GM18498 (cell line): ENCODE data around the gene GBX2.

Source experiments
- ATAC-seq: cut with Tn5 transposase; IDR thresholded peaks from one replicate; pipeline ENCODE4 v1.9.1; 2021; ENCODE audit warnings: mild to moderate bottlenecking, moderate library complexity; ENCODE audit not compliant: unreplicated experiment

Gene GBX2

DNA sequence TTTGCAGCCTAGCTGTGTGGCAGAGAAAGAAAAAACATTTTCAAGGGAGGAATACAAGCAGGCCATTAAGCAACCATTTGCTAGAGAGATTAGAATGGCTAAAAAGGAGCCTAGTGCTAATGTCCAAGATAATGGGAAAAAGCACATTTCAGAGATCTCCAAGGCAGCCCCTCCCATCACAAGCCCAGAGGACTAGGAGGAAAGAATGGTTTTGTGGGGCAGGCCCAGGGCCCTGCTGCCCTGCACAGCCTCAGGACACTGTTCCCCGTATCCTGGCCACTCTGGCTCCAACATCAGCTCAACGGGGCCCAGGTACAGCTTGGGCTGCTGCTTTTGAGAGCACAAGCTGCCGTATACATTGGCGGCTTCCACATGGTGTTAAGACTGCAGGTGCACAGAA, 16.5 kb upstream of the GBX2 start:
- ATAC-seq: no peak

DNA sequence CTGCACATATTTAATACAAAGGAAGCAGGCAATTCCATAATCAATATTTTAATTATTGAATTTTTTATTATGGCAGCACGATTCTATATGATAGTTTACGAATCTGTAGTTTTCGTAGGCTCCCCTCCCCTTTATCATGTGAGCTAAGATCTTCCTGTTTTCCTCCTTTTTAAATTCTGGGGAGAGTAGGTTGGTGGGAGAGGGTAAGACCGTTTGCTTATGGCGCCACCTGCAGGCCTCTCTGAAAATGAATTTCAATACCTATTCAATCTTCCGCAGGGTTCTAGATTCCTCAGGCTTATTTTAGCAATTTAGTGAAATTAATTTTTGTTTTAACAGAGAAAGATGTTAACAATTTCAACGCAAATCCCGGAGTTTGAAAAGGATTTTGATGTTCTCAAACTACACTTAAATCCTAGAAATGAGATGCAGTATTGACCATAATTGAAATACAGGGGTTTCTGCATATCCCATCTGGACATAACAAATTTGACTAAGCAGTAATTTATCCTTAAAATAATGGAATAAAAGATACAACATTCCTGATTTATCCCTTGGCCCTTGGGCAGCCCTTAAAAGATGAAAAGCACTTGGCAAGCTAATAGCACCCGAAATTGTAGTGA, 12.8 kb upstream of the GBX2 start:
- ATAC-seq: no peak

DNA sequence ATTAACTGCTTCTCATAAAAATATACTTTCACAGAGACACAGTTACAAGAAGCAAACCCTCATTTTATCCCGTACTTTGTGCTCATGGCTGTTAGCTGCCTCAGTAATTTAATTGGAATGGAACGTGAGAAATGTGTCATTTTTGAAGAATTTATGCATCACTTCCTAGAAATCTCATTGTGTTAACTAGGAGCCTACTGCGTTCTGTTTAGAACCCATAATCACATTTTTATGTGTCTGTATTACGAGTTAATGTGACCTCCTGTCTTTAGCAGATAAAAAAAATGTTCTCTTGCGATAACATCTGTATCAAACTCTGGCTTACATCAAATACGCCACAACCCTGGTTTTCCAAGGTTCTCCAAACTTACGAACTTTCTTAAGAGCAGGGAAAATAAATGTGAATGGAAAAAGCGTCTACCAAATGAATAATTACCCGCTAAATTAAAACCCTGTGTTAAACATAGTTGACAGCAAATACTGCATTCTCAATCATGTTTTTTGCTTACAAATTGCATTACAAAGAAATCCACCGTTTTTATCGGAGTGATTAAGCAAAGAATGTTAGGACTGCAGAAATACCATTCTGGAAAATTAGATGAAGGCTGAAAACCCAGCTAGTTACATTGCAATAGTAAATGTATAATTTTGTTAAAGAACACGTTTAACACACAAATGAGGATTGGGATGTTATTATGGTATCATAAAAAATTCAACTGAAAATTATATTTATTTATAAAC, 12.1 kb upstream of the GBX2 start:
- no peak for ATAC-seq

DNA sequence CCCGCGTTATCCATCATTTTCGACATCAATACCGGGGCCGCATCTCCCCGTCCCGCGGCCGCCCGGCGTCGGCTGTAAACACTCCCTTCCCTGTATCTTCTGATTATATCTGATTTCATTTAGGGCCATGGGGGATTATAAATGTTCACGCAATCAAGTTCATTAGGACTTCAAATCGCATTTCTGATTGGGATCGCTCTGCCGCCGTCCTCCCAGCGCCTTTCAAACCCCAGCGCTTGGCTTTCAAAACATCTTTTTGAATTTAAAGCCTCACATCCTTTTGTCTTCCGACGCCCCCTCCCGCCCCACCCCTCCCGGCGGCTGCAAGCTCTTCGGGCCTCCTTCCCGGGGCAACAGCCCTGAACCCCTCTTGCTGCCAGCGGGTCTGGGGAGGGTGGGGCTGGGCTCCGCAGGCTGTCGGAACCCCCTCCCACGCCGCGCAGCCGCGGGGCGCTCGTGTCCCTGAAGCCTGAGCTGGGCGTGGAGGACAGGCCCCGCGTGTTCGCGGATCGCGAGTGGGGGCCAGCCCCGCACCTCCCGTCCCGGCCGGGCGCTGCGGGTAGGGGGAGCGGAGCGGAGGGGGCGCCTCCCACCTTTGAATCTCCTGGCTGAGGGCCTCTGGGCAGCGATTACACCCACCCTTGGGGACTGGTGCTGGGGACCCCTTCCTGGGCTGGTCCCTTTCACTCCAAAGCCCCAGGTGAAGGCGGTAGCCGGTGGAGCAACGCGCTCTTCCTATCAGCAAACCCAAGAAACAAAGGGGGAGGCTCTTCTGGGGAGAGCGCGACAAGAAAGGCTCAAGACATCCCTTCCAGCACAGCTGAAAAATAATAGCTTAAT, 11.3 kb upstream of the GBX2 start:
- ATAC-seq: no peak

DNA sequence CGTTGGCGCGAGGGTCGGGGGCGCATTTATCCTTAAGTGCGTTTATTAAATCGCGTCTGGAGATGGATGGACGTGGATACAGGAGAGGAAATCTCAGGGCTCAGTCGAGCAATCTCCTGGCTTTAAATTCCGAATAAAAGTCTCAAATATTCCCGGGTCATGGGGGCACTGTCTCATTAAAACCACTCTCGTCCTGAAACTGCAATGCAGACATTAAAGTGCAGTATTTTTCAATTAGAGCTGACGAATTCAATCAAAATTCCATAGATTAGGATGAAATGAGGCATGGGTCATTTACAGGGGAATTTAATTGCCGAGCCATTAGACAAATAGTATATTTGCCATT, 10.7 kb upstream of the GBX2 start:
- ATAC-seq: no peak

DNA sequence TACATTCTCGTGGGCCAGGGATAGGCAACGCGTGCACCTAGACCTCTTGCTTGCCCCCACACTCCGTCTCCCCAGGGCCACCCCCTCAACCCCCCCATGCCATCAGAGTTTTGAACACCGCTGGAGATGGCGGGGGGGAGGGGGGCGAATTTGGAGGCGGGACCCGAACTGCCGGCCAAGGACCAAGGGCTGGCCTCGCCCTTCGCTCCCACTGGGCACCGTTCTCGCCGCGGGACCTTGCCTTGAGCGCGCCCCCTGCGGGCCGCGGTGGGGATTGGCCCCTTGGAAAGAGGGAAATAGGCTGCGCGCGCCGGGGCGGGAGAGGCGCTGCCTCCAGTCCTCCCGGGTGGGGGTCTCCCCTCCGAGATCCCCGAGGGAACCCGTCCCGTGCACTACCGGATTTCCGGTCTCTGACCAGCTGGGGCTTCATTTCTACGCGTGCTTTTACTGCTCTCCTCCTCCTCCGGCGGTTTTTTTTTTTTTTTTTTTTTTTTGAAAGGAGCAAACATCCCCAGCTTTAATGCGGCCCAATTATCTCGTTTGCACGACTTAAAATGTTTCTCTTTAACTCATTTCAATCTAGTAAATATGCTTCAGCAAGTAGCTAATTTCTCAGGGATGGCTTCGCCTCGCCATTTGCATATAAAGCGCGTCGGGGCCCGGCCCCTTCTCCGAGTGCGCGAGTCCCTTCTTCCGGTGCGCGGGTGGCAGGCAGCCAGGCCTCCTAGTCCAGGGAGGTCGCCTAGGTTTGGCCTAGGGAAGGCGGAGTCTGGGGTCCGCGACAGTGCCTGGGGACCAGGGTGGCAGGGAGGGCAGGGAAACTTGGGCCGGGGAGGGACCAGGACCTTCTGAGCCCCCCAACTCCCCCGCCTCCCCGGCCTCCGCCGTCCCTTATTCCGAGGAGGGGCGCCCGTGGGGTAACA, 10.0 kb upstream of the GBX2 start:
- ATAC-seq: no peak

DNA sequence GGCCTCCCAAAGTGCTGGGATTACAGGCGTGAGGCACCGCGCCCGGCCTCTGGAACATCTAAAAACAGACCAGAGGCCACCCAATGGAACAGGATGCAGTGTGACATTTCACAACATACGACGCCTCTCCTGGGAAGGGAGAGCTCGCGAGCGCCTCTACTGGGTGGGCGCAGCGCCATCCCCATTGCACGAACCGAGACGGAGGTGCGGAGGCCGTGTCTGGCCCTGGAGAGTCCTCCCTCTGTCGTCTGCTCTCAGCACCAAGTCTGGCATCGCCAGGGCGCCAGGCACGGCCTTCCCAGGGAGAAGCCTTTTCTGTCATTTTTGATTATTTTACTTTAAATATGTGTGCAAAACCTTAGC, 9.4 kb upstream of the GBX2 start:
- ATAC-seq: no peak

DNA sequence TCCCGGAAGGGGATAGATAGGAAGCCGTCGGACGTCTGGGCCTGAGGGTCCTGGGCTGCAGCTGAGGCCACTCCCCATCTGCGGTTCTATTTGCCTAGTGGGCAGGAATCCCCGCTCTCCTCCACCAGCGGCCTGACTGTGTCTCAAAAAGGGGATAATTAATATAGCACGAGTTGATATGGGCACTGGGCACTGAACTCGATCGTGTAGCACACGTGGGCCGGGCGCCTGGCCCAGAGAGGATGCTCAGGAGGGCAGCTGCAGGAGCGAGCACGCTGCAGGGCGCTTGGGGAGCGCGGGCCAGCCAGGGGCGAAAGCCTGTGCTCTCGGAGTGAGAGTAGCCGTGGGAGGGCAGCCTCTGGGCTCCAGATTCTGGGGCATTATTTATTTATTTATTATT, 8.8 kb upstream of the GBX2 start:
- no peak for ATAC-seq

DNA sequence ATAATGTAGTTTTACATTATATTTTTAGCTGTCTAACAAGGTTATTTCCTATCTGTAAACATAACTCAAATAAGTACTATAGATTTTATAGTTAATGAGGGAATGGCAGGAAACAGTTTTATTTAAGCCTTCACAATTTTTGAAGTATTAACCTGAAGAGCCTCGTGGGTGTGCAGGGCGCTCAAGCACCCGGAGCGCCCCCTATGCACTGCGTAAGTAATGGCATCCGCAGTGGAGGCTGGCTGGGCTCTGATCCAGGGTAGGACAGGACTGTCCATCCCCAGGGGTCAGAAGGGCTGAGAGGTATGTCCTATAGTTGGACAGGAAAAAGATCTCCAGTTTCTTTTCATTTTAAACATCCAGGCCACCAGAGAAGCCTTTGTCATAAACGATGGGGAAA, 8.2 kb upstream of the GBX2 start:
- ATAC-seq: no peak

DNA sequence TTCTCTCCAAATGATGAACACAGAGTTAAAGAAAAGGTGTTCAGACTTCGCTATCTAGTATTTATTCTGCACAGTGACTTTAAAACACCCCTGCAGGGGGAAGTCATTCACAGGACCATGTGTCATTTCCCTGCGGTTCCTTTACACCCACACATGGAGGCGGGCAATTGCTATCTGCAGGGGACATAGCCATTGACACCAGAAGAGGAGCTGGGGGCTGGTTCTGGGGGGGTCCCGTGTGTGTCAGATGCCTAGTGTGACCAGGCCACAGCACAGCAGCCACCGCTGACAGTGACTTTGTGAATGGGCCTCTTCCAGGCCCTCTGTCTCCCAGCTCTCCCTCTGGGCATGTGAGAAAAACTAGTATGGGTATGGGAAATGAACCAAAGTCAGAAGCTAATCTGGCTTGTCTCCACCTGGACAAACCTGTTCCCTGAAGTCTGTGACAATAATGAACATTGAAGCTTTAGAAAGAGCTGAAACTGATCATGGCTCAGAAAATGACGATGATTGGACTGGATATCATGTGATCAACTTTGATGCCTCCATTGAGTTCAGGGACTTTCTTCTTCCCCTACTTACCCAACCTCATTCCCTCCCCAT, 7.5 kb upstream of the GBX2 start:
- ATAC-seq: no peak

DNA sequence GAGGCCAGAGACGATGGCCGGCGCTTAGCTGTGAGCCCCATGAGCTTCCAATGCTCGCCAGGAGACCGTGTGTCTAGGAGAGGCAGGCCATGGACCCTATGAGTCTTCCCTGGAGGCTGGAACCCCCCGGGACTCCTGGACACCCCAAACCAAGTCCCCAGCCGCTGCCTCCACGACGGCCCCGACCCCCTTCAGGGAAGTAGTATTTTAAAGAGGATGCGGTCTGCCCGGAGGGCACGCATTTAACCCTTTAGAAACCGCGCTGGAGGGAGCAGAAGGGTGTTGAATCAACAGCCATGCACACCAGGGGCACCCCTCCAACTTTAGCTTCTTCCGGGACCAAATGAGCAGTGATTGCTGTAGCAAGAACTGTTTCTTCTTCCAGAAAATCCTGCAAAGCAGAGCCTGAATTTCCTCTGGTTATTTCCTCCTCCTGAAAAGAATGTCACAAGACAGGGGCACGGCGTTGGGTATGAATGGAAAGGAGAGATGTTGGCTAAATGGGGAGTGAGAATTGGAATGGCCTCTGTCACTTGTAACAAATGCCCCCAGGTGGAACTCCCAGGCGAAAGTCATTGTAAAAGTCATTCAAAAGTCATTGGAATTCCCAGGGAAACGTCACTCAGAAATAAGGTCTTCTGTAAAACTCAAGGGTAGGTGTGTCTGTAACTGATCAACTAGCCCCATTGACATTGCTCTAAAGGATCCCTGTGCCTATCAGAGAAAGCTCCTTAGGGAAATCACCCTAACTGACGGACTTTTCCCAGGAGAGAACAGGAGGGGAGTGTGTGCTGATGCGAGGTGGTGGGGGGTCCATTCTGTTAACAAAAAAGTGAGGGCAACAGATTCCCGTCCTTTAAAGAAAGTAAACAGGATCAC, 5.8 kb upstream of the GBX2 start:
- no peak for ATAC-seq

DNA sequence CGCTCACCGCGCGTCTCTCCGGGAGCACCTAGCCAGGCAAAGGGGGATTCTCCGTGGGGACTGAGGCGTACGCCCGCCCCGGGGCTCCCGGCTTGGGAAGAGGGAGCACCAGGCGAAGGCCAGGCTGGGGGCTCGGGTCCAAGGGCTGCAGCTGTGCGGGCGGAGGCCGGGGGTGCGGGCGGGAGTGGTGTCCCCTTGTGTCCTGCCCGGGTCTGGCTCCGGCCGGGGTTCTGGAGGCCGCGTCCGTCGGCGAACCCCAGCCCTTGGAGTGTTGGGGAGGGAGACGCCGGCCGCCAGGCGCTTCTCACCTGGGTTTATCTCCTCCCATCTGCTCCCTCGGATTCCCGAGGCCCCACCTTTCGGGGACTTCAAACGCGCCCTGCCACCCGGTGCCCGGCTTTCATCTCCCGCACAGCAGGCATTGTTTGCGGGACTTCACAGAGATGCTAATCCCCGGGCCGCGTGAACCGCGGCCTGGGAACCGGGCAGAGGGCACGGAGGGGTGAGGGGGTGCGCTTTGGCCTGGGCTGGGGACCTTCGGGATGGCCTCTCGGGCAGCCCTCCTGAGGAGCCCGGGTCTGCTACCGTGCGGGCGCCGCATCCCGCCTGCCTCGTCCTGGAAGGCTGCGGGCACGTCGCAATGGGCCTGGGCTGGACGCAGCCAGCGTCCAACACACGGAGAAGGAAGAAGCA, 5.0 kb upstream of the GBX2 start:
- ATAC-seq: no peak

DNA sequence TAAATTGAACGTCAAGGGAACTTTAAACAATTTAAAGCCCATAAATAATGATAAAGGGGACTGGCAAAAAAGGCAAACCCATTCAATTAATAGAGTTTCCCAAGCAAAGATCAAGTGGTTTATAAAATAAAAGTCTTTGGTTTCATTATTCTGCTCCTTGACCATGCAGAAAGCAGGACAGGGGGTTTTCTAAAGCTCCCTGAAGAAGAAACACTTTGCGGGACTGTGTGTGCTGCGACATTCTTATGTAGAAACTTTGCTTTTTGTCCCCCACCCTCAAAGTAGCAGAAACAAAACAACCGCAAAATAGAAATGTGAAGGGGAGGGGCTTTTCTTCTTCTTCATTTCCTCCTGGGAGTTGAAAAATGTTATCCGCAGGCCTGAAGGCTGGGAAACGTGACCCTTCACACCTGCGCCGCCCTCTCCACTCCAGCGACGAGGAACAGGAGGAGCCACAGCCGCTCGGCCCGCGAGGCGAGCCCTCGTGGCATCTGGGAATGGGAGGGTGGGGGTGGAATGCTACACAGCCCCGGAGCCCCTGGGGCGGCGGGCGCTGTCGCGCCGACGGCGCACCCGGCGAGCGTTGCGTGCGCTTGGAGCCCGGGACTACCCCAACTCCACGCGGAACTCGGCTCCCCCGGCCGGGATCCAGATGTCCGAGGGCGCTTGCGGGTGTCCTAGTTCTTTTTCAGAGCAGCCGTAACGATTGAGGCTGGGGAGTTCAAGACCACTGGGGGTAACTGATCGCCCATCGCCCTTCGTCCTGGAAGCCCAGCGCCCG, 4.3 kb upstream of the GBX2 start:
- no peak for ATAC-seq

DNA sequence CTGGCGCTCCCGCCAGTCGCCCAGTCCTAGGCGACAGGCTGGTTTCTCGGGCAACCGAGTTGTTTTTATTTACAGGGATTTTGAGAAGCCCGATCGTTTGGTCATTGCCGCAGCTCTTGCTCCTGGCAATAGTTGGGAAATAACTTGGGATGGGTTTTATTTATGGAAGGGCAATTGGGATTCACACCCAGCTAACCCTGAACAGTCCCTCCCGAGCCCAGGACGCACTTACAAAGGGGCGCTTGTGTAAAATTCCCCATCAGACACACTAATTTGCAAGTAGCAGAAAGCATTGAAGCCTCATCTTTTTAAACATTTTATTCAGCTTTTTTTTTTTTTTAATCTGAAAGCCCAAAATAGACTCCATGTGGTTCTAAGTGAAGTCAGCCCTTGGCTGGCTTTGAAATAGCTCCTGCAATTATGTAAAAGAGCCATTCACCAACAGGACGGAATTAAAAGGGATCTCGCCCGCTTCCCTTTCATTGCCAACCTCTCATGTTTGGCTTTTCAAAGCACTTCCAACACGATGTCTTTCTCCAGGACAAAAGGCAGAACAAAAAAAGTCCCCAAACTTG, 3.6 kb upstream of the GBX2 start:
- ATAC-seq: no peak

DNA sequence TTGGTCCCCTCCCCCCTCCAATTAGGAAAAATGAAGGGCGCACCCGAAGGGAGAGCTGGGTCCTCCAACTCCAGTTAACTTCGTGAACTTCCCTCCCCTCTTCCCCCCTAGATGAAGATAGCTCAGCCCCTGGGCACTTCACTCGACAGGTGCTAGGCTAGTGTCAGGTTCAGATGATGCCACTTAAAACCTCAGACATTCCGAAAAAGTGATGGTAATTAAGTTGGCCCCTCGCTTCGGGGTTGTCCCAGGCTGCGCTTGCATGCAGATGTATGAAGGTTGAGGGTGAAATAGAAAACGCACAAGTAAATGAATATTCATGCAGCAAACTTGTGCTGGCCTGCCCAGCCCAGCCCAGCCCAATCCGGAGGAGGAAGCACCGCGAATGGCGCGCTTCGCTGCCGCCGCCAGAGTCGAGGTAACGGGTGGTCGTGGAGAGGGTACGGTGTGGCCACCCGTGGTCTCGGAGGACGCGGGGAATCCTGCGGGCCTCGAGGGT, 3.0 kb upstream of the GBX2 start:
- ATAC-seq: no peak

DNA sequence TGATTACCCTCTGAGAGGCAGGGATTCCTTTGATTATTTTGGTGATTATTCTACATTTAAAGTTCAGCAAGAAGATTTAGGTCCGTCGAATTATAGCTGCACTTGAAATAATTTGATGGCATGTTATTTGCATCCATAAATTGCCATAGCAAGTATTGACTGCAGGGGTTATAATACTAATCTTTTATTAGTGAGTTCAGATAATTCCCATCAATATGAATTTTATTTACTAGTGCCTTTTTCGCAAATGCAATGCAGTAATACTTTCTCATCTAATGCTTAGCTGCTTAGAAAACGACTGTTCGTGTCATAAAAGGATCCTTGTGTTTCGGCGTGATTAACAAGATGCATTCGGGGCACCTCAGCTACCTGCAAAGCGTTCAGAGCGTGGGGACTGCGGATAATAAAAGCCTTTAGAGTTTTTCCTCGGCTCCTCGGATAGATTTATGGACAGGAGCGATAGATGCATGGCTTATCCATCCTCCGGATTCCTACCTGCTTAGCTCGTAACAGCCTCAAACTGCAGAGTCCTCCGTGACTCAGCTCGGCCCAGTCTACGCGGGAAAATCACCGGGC, 2.5 kb upstream of the GBX2 start:
- no peak for ATAC-seq

DNA sequence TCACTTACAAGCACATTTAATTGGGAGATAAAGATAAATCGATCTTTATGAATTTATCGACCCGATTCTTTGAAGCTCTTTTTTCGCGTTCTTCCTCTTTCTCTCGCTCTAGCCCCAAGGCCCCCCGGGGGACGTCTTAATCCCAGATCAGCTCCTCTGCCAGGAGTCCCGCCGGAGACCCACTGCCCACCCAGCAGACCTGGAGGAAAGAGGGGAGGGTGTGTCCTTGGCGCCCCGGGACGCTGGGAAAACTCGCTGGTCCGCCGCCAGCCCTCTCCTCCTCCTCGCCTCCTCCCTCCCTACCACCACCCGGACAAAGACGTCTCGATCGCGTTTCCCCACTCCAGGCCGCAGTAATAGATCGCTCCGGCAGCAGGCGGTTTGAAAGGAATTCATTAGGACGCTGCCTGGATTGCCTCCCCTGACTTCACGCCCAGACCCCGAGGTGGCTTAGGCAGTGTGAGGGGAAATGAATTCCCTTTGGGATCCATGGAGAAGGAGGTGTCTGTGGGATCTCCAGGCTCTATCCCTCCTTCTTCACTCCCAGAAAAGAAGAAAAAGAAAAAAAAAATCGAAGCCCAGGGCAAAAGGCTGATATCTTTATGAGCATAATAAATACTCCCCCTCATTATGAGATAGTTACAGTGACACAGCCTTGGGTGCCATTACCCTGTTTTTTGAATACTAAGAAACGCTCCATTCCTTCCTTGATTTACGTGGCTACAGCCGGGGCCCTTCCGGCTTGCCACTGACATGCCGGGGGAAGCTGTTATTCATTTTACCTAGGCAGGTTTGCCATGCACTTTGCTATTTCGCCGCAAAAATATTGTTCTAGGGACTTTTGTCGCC, 1.8 kb upstream of the GBX2 start:
- no peak for ATAC-seq
